ENCODE measurements around the gene TSPEAR.
"Not testable (repeated sequence)": the region's sequence is repeated elsewhere in the genome, so short reads cannot be mapped to it uniquely, and the experiment has no call there.

The TSPEAR gene

DNA sequence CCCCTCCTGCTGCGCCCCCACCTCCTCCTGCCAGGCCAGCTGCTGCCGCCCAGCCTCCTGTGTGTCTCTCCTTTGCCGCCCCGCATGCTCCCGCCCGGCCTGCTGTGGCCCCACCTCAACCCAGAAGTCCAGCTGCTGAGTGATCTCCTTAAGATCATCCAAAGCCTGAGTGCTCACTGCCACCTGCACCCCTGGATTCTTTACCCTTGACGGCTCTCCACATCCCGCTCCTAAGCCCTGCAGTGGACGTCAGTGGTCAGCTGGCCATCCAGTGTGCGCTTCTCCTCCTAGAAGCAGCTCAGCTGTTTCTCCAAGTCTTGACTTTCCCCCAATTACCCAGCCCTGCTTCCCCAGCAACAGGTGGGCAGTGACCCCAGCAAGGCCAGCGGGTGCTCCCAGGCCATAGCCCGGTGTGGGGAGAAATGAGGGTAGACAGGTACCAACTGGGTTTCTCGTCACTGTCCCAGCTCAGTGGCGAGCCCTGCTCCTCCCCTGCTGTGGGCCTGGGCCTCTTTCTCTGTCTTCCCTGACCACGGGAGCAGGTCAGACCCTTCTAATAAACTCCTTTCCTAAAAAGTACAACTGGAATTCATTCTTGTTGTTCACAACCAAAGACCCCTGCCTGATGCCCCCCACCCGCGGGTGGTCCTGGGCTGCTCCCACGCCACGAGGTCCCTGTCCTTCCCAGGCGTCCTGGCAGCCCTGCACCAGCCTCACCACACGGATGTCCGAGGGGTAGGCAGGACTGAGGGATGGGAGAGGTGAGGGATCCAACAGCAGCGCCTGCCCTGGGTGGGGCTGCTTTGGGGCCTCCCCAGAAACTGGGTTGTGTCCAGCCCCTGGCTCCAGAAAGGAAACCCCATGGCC, 109.5 kb downstream of the TSPEAR start:
- DNase-seq, result no peak

- not testable (repeated sequence) for DNase-seq
Observed at GRCh38 chr21:44601091-44601490, 110.3 kb downstream of the TSPEAR start.

- not testable (repeated sequence) for DNase-seq
Observed at GRCh38 chr21:44600118-44600978, 111.0 kb downstream of the TSPEAR start, which contains the start of gene KRTAP10-7. TSS of gene KRTAP10-7 (plus strand) at chr21:44600597. CDS start at chr21:44600622, 25 bp downstream.

GRCh38 chr21:44599264-44600029, 111.9 kb downstream of the TSPEAR start:
- DNase-seq, result no peak

- DNase-seq, result no peak
Observed at GRCh38 chr21:44598061-44598460, 113.3 kb downstream of the TSPEAR start.

DNA sequence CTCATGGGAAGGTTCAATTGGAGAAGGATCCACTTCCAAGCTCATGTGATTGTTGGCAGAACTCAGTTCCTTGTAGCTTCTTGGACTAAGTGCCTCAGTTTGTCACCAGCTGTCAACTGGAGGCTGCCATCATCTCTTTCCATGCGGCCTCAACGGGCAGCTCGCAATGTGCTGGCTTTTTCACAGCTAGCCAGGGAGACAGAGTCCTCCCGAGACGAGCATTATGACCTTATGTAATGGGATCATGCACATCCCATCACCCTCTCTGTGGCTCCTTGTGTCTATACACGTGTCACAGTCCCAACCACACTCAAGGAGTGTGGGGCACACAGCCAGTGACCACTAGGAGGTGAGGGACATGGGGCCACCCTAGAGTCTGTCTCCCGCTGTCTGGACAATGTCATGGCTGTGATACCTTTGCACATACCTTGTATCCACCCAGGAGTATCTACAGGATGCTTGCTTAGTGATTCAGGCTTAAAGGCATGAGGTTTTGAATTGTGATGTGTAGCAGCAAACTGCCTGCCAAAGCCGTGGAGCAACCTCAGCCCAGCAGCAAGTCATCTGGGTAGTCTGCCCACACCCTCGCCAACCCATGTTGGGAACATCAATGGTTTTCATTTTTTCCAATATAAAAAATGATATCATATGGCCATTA, 115.2 kb downstream of the TSPEAR start:
- no peak for DNase-seq

DNA sequence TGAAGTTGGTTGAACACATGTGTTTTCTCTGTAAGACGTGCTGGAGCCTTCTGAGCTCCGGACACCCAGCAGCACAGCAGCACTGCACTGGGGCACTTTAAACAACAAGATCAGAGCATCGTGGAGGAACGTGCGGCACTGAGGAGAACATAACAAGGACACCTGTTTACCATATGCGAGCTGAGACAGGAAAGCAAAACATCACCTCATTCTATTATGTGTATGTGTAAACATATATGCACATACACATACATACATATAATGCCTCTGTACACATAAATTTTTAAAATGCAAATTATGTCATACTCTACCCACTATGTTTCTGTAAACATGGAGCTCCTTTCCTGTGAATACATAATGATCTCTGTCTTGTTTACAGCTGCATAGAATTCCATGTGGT, 115.8 kb downstream of the TSPEAR start:
- no peak for DNase-seq

DNA sequence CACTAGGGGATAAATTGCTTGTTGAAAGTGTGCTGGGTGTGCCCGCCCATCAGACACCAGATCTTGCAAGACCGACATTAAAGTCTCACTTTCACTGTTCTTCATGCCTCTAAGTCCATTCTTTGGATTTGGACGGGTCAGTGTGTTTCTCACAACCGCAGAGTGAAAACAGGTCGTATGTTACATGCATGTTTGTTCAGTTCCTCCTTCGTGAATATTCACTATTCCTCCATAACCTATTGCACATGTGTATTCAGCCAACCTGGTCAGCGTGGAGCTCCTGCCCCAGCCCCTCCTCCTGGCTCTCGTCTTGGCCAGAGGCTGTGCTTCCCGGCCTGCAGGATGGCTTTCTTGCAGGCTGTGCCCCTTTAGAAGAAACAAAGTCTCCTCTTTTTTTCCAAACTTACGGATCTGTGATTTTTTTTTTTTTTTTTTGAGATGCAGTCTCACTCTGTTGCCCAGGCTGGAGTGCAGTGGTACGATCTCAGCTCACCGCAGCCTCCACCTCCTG, 116.9 kb downstream of the TSPEAR start:
- DNase-seq, result no peak

- no peak for DNase-seq
Observed at GRCh38 chr21:44593598-44594405, 117.6 kb downstream of the TSPEAR start.

DNA sequence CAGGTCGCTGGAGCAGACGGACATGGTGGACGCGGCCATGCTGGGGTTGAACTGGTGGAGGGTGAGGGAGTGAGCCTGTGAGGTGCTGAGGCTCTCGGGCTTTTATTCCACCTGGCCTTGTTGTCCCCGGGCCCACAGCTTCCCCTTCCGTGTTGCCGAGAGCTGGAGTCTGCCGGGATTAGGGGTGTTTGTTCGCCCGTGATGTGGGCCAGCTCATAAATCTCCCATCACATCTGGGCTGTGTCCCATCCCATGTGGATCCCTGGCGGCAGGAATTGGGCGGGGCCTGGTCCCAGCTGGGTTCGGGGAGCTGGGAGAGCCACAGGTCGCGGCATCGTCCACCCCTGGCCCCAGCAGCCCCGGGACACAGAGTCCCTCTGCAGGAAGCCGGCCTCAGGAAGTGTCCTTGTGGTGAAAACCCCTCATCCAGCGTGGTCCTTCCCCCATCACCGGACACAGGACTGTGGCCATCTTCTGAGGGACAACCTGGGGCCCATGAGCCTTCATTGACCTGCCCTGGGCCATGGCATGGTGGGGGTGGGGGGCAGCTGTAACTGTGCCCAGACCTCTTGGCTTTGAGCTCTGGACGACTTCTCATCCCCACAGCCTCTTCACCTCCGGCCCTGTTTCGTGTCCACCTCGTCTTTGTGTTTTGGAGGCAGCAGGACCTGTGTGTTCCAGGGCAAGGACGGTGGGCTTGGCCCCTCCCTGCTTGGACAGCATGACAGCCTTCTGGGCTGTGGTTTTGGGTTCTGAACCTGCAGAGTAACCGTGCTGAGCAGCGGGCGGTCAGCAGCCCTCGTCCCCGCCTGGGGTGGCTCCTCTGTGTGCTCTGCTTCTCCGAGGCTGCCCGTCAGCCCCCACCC, 118.7 kb downstream of the TSPEAR start, which contains the start of gene KRTAP10-6:
Gene KRTAP10-6, minus strand, starts transcription at position 60 of the 866 bp plus-strand sequence. Its CDS starts 21 bp downstream, at position 39.
- DNase-seq, result no peak

DNA sequence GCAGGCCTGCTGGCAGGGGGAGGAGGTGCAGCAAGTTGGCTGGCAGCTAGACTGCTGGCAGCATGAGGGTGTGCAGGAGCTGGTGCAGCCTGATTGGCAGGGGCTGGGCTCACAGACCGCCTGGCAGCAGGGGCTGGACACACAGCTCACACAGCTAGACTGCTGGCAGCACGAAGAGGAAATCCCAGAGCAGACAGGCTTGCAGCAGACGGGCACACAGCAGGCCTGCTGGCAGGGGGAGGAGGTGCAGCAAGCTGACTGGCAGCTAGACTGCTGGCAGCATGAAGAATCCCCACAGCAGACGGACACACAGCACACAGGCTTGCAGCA, 119.6 kb downstream of the TSPEAR start:
- not testable (repeated sequence) for DNase-seq

DNA sequence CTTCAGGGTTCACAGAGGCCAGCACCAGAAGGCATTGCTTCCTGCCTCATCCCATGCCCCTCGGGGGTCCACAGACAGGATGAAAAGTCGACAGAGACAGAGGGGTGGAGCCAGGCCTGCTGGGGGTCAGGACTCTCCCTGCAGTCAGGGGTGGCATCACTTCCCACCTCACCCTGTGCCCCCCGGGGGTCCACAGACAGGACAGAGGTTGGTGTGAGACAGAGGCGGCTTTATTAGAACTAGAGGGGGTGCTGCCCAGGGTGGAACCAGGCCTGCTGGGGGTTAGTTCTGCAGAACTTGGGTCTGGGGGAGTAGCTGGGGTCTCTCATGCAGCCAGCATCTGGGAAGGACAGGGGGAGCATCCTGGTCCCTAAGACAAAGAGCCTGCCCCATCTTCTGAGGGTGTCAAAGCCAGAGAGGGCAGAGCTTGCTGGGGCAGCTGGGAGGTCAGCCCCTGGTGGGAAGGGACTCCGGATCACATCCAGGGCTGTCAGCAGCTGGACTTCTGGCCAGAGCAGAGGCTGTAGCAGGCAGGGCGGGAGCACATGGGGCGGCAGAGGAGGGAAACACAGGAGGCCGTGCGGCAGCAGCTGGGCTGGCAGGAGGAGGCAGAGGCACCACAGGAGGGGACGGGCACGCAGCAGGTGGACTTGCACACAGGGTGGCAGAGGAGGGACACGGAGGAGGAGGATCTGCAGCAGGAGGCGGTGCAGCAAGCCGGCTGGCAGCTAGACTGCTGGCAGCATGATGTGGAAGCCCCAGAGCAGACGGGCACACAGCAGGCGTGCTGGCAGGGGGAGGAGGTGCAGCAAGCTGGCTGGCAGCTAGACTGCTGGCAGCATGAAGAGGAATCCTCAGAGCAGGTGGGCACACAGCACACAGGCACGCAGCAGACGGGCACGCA, 120.2 kb downstream of the TSPEAR start:
- not testable (repeated sequence) for DNase-seq

- no peak for DNase-seq
Observed at GRCh38 chr21:44590311-44590721, 121.1 kb downstream of the TSPEAR start.

GRCh38 chr21:44589586-44590305, 121.6 kb downstream of the TSPEAR start:
- DNase-seq, result no peak

- DNase-seq, result no peak
Observed at GRCh38 chr21:44589094-44589493, 122.3 kb downstream of the TSPEAR start.

DNA sequence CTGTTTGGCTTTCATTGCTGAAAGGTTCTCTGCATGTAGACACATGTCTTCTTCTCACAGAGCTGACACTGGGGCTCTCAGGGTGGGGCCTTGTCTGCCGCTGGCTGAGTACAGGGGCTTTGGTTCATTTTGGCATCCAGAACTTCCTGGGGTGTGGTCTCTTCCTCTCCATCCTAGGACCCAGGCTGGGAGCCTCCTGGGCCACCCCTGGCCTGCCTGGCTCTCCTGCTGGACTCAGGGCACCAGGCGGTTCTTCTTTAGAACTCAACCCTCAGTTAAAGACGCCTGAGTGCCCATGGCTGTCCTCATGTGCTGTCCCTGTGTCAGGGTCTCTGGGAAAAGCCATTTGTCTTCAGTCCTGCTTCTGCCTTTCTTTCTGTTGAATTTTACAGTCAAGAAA, 125.5 kb downstream of the TSPEAR start:
- no peak for DNase-seq

- DNase-seq, result no peak
Observed at GRCh38 chr21:44583800-44584147, 127.6 kb downstream of the TSPEAR start.

DNA sequence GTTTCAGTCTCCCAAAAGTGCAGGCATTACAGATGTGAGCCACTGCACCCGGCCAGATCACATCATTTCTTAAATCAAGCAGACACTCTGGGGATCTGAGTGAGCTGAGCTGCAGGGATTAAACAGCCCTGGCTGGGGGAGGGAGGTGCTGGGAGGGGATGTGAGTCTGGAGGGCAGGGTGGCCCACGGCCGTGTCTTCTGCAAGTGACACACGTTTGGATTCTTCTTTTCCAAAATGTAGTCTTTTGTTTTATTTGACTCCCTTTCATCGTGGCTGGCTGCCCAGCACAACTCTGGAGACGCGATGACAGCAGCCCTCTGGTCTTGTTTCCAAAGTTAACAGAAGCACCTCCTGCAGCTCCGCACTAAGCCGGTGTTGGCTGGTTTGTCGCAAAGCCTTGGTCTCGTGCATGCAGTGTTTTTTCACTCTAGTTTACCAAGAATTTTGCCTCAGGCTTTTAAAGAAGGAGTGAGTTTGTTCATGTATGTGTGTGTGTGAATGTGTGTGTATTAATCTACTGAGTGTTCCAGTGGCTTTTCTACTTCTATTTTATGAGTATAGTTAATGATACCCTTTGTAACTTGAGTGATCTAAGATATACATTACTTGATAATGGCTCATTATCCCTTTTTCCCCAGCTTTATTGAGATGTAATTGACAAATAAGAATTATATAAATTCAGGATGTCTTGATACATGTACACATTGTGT, 128.1 kb downstream of the TSPEAR start:
- no peak for DNase-seq

All from right hindlimb (tissue), 1 donor.